Measurements from ENCODE around the gene PPIL4.

PPIL4 gene

GRCh38 chr6:149563203-149563927 lies 17.5 kb upstream of the PPIL4 start:
- peaks cover 8% of the 10 kb centered on the region for H4K20me1 ChIP-seq (ENCODE audit: insufficient read depth, low read length)
- H3K4me2 ChIP-seq (ENCODE audit: low read length), result no peak overlapping the region
- H3K9ac ChIP-seq (ENCODE audit: low read length), result no peak overlapping the region
- no peaks in the 10 kb centered on the region for H3K9me3 ChIP-seq (ENCODE audit: insufficient read depth, low read length)
- no peak overlapping the region for H2AFZ ChIP-seq (ENCODE audit: low read depth, low read length)
- H3K27ac ChIP-seq (ENCODE audit: low read length), result no peak overlapping the region
- H3K4me3 ChIP-seq (ENCODE audit: low read length), result no peak overlapping the region
- peaks cover 16% of the 10 kb centered on the region for H3K4me1 ChIP-seq (ENCODE audit: low read length)
- 0 out of 2 replicates have a peak, but pooled peaks cover 2% of the 10 kb centered on the region for H3K27me3 ChIP-seq (ENCODE audit: low read depth, low read length)
- TF ChIP-seq CTCF (IDR thresholded peaks at IDR 0.05; ENCODE audit: low read depth, low read length) (no peak), EZH2phosphoT487 (IDR thresholded peaks at IDR 0.05; ENCODE audit: low read depth) (no peak)
- no peaks in the 10 kb centered on the region for H3K36me3 ChIP-seq (replicated peaks; ENCODE audit: low read depth, low read length)
- peaks cover 22% of the 10 kb centered on the region for H3K79me2 ChIP-seq (ENCODE audit: low read length)

- Histone ChIP-seq H3K4me3 (ENCODE audit: low read length) (no peak overlapping the region), H3K27me3 (ENCODE audit: low read depth, low read length) (0 out of 2 replicates have a peak, but pooled peaks cover 2% of the 10 kb centered on the region), H2AFZ (ENCODE audit: low read depth, low read length) (no peak overlapping the region), H3K27ac (ENCODE audit: low read length) (no peak overlapping the region), H3K4me2 (ENCODE audit: low read length) (no peak overlapping the region), H3K36me3 (replicated peaks; ENCODE audit: low read depth, low read length) (no peaks in the 10 kb centered on the region), H3K79me2 (ENCODE audit: low read length) (no peaks in the 10 kb centered on the region), H3K9ac (ENCODE audit: low read length) (no peak overlapping the region), H4K20me1 (ENCODE audit: insufficient read depth, low read length) (no peaks in the 10 kb centered on the region), H3K4me1 (ENCODE audit: low read length) (peaks cover 11% of the 10 kb centered on the region; the same call in 1 of the 2 replicates), H3K9me3 (ENCODE audit: insufficient read depth, low read length) (no peaks in the 10 kb centered on the region)
- TF ChIP-seq EZH2phosphoT487 (IDR thresholded peaks at IDR 0.05; ENCODE audit: low read depth) (no peak), CTCF (IDR thresholded peaks at IDR 0.05; ENCODE audit: low read depth, low read length) (peak; percentile 16; the same call in 1 of the 2 replicates)
Measured at GRCh38 chr6:149560736-149561135, 14.9 kb upstream of the PPIL4 start.

- Histone ChIP-seq H3K27ac (ENCODE audit: low read length) (no peak overlapping the region), H2AFZ (ENCODE audit: low read depth, low read length) (no peak overlapping the region), H3K79me2 (ENCODE audit: low read length) (no peaks in the 10 kb centered on the region), H3K36me3 (replicated peaks; ENCODE audit: low read depth, low read length) (no peaks in the 10 kb centered on the region), H3K27me3 (ENCODE audit: low read depth, low read length) (0 out of 2 replicates have a peak, but pooled peaks cover 2% of the 10 kb centered on the region), H3K4me1 (ENCODE audit: low read length) (peaks cover 8% of the 10 kb centered on the region; the same call in 1 of the 2 replicates), H3K4me3 (ENCODE audit: low read length) (no peak overlapping the region), H3K9me3 (ENCODE audit: insufficient read depth, low read length) (no peaks in the 10 kb centered on the region), H3K9ac (ENCODE audit: low read length) (no peak overlapping the region), H4K20me1 (ENCODE audit: insufficient read depth, low read length) (no peaks in the 10 kb centered on the region), H3K4me2 (ENCODE audit: low read length) (no peak overlapping the region)
- TF ChIP-seq CTCF (IDR thresholded peaks at IDR 0.05; ENCODE audit: low read depth, low read length) (no peak), EZH2phosphoT487 (IDR thresholded peaks at IDR 0.05; ENCODE audit: low read depth) (no peak)
Measured at GRCh38 chr6:149559389-149559788, 13.5 kb upstream of the PPIL4 start.

GRCh38 chr6:149558029-149558428 lies 12.2 kb upstream of the PPIL4 start:
- Histone ChIP-seq H4K20me1 (ENCODE audit: insufficient read depth, low read length) (no peaks in the 10 kb centered on the region), H3K4me1 (ENCODE audit: low read length) (0 out of 2 replicates have a peak, but pooled peaks cover 3% of the 10 kb centered on the region), H3K36me3 (replicated peaks; ENCODE audit: low read depth, low read length) (no peaks in the 10 kb centered on the region), H3K27ac (ENCODE audit: low read length) (no peak overlapping the region), H3K9me3 (ENCODE audit: insufficient read depth, low read length) (no peaks in the 10 kb centered on the region), H3K4me2 (ENCODE audit: low read length) (no peak overlapping the region), H2AFZ (ENCODE audit: low read depth, low read length) (no peak overlapping the region), H3K4me3 (ENCODE audit: low read length) (no peak overlapping the region), H3K9ac (ENCODE audit: low read length) (no peak overlapping the region), H3K27me3 (ENCODE audit: low read depth, low read length) (0 out of 2 replicates have a peak, but pooled peaks cover 2% of the 10 kb centered on the region), H3K79me2 (ENCODE audit: low read length) (no peaks in the 10 kb centered on the region)
- TF ChIP-seq CTCF (IDR thresholded peaks at IDR 0.05; ENCODE audit: low read depth, low read length), result no peak
- TF ChIP-seq EZH2phosphoT487 (IDR thresholded peaks at IDR 0.05; ENCODE audit: low read depth), result no peak

Data from OCI-LY3 (cell line).